T1000 (cell line): ENCODE measurements around the gene TARDBP.
A peak's percentile ranks its signal among the peaks of the same experiment; 100 is the strongest.
"Not testable (repeated sequence)": the region's sequence is repeated elsewhere in the genome, so short reads cannot be mapped to it uniquely, and the experiment has no call there.

ENCODE experiments used
- DNase-seq: peaks from one replicate; lab custom pipeline; 2025; ENCODE audit warnings: mixed read lengths; lab: John Stamatoyannopoulos, UW

TARDBP gene

DNA sequence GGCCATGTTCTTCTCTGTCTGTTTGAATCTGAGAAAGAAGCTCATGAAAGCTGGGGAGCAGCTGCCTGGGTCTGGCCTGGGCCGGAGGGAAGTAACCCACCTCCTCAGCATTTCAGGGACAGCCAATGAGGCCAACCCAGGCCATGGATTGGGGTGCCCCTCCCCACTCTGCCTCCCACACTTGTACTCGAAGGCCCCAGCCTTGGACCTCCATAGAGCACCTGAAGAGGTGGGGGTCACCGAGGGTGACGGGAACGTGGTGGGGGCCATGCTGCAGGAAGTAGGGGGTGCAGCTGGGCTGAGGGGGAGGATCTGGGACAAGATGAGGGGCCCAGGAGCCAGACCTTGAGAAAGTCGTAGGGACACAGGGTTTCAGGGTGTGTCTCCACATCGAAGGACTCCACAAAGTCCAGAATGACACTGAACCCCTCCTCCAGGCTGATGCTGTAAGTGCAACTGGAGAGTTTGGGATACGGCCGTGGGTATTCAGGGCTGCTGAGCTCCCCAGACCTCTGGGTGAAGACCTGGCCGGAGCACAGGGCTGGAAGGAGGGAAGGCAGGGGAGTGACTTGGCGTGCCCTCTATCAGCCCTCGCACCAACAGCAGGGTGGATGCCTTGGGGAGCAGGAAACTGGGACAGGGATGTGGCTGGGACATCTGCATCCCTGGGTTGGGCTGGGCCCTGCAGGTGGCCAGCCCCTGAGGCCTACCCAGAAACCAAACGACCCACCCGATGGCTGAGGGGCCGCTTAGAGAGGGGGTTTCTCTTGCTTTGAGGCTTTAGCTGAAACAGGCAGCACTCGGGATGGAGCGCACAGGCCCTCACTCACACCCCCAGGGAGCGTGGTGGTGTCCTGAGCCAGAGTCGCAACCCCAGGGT lies 30.8 kb downstream of the TARDBP start:
- no peak for DNase-seq

DNA sequence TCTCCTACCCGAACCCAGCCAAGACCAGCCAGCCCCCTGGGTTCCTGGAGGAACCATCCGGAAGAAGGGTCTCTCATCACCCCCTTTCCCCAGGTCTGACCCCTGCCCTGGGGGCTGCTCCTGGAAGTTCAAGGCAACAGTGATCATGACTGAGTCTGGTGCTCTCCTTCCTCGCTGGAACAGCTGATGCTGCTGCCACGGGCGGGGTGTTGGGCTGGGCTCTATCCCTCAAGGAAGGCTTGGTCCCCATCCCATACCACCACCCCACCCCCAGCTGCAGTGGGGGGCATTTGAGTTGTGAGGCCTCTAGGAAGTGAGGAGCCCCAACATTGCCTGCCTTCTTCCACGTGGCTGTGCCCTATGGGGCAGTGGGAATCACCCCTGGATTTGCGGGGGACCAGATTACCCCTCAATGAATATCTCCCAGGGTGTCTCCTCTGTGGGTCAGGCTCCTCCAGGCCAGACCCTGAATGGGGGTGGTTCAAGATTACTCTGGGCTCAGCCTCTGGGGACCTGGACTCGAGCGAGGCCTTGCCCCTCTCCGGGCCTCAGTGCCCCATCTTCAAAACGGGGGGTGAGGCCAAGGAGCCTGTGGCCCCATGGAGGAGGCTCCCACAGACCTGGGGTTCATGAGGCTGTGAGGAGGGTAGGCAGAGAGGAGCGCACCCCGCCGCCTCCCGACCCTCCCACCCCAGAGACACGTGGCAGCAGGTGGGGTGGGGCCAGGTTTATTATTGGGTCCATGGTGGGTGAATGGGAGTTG lies 31.8 kb downstream of the TARDBP start:
- DNase-seq: no peak

DNA sequence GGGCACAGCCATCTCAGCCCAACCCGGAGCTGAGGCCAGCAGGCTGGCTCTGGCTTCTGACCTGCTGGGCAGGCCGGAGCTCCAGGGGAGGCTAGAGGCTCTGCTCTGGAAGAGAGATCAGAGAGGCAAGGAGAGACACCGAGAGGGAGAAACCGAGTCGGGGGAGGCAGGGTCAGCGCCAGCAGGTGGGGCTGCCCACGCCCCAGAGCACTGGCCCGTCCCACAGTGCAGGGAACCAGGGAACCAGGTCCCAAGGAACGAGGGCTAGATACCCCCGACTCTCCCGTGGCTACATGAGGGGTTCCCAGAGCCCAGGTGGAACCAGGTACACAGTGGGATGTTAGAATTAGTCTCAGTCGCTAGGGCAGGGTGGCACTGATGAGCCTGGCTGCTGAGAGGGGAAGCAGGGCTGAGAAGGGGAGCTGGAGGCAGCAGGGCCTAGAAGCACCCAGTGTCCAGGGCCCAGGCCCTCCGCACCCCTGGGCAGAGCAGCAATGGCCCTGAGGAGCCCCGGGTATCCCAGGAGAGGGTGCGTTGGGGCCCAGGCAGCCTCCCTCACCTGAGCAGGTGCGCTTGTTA lies 32.5 kb downstream of the TARDBP start:
- no peak for DNase-seq

DNA sequence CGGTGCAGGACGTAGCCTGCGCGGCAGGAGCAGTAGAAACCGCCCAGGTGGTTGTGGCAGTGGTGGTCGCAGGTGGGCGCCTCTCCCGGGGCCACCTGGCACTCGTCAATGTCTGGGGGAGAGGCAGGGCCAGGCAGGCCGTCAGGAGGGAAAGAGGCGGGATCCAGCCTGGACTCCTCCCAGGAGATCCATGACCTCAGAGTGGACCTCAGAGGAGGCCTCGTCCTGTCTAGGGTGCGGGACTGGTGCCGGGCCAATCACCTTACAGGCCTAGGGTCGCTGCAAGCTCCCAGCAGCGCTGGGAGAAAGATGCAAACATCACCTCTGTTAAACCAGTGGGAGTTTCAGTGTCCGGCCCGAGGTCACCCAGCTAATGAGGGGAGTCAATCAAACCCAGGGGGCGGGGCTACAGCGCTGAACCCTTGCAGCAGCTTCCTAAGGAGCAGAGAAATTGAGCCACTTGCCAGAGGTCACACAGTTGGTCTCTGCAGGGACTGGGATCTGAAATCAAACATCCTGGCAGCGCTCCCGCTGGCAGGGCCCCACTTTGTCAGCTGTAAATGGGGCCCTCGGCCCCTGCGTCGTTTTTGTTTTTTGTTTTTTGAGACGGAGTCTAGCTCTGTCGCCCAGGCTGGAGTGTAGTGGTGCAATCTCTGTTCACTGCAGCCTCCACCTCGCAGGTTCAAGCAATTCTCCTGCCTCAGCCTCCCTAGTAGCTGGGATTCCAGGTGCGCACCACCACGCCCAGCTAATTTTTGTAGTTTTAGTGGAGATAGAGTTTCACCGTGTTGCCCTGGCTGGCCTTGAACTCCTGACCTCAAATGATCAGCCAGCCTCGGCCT lies 33.2 kb downstream of the TARDBP start:
- no peak for DNase-seq

DNA sequence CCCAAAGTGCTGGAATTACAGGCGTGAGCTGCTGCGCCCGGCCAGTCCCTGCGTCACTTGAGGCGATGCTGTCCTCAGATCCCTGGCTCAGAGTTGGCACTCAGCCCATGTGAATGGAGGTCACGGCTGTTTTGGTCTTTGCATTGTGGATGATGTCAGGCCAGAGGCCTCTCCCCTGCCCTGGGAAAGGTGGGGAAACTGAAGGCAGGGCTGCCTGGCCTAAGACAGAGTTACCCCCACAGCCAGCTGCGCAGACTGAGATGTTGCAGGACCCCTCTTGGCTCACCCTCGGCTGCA lies 33.8 kb downstream of the TARDBP start:
- DNase-seq: no peak

DNA sequence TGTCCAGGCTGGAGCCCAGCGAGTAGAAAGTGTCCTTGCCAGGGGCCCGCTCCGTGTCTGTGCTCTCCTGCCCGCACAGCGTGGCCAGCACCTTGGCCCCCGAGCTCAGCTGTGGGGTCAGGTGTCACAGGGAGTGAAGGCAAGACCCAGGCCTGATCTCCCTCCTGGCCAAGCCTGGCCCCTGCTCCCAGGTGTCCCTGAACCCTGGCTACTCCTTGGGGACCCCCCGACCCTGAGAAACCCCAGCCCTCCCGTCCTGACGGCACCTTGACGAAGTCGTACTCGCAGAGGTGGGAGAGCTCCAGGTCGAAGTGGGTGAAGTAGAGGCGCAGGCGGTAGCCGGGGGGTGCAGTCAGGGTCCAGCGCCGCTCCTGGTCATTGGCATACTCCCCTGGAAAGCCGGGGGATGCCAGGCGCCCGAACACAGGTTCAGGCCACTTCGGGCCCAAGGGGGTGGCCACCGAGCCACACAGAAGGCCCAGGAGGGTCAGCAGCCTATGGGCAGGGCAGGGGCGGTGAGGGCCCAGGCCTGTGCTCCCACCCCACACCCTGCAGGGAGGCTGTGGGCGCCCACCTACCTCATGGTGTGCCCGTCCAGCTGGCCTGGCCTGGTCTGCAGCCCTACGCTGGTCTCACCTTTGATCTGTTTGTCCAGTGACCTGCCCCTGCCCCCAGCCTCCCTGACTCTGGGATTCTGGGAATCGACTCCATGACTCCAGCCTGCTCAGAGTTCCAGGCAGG lies 34.3 kb downstream of the TARDBP start, which contains the start of gene MASP2:
MASP2 (minus strand) TSS at position 615 of the 741 bp plus-strand sequence; CDS start at position 583, 32 bp downstream.
- no peak for DNase-seq

DNA sequence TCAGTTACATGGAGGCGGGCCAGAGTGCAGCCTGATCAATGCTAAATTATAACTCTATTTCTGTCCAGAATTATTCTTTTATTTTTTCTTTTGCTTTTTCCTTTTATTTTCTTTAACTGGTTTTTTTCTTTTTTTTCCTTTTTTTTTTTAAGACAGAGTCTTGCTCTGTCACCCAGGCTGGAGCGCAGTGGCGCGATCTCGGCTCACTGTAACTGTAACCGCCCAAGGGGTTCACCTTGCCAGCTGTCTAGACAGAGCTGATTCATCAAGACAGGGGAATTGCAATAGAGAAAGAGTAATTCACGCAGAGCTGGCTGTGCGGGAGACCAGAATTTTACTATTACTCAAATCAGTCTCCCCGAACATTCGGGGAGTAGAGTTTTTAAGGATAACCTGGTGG lies 38.7 kb downstream of the TARDBP start:
- not testable (repeated sequence) for DNase-seq

DNA sequence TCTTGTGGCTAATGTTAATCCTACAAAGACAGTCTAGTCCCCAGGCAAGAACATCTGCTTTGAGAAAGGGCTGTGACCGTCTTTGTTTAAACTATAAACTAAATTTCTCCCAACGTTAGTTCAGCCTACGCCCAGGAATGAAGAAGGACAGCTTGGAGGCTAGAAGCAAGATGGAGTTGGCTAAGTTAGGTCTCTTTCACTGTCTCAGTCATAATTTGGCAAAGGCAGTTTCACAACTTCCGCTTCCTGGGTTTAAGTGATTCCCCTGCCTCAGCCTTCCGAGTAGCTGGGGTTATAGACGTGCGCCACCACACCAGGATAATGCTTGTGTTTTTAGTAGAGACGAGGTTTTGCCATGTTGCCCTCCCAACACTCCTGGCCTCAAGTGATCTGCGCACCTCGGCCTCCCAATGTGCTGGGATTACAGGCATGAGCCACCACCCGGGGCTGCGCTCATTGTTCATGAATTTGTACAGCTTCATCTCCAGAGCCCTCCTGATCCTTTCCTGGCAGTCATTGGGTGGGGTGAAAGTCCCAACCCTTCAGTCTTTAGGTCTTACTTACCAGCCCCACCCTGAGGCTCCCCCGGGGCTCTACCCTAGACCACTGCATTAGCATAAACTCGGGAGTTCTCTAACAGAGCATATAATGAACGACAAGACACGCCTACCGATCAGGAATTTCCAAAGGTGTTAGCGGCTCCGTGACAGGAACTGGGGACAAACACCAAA lies 39.5 kb downstream of the TARDBP start:
- DNase-seq: no peak

DNA sequence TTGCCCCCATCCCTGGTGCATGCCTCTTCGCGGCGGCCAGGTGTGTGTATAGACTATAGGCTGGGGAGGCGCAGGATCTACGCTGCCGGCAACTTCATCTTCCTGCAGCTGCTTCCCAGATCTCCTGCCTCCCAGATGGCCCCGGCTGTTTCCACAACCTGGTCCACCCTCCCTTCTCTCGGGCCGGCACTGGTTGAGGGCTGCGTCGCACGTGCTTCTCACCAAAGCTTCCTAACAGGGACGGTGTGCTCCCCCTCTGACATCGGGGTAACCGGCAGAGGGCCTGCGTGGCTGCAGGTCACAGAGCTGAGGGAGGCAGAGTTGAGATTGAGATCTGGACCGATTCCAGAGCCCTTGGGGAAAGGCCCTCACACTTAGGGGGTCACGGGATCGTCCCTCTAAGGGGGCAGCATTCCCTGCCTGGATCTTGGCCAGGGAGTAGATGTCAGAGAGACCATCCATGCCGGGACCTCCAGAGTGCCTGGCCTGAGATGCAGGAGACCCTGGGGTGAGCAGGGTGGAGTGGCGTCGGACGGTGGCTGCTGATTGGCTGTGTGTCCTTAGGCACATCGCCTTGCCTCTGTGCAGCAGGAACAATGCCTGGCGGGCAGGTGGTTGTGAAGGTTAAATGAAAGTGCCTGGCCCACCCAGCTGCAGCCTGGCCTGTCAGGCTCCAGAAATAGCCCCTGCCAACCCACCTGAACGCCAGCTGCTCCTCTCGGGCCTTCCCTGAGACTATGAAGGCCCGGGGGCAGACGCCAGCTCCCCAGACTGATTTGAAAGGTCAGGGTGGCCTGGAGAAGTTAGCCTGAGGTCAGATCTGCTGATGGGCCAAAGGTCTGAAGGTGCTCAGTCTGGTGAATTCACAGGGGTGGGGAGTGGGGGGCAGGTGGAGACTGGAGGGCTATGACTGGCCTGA lies 40.6 kb downstream of the TARDBP start:
- no peak for DNase-seq

DNA sequence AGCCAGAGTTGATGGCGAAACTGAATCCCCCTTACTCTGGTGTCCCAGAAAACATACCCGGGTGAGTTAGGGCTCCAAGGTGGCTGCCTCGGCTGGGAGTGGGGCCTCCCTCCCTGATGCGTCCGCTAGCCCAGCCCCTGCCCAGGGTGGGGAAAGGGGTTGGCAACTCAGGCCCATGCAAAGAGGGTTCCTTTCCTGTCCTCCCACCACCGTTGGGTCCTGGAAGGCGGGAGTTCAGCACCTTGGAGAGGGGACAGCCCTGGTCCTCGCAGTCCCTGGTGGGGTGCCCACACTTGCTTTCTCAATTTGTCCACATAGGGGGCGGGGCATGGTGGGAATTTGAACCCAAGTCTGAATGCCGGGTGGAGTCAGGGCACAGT lies 41.3 kb downstream of the TARDBP start:
- no peak for DNase-seq

DNA sequence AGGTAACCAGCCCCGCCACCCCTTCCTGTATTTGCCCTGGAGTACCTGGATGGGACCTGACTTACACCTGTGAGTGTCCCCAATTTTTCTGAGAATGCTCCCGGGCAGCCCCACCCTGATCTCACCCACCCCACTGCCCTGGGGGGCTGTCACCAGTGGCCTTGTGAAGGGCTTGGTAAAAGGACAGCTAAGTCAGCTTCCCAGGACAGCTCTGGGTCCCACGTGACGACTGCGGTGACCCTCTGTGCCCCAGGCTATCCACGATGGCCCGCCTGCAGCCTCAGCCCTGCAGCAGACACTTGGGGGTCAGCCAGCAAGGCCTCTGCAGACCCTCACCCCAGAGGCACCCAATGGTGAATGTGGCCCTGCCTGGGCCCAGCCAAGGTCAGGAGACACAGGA lies 41.7 kb downstream of the TARDBP start:
- DNase-seq: no peak

DNA sequence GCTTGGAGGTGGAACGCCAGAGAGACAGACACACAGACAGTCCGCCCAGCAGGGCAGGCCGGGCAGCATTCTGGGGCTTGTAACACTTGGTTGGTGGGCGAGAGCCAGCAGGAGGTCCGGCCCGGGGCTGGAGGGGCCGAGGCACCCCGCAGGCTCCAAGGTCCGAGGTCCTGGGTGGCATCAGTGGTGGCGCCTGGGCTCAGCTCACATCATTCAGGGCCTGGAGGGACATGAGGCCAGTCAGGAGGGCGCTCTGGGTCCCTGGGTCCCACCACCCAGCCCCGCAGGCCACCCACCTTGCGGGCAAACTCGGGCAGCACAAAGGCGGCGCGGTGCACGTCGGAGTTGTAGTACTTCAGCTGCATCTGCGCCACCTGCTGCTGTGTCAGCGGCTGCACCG lies 42.2 kb downstream of the TARDBP start:
- no peak for DNase-seq

DNA sequence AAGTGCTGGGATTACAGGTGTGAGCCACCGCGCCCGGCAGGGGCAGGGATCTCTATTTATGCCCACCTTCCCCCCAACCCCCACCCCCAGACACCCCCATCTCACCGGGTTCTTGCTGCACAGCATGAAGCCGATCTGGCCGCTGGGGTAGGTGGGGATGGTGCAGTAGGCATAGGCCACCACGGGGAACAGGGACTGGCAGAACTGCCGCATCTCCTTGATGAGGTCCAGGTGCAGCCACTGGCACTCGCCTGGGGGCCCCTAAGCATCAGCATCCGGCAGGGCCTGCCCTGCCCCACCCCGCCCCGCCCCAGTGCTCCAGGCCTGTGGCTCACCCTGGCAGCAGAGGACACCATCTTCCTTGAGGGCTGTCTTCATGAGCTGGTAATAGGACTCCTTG lies 43.2 kb downstream of the TARDBP start:
- DNase-seq: no peak

DNA sequence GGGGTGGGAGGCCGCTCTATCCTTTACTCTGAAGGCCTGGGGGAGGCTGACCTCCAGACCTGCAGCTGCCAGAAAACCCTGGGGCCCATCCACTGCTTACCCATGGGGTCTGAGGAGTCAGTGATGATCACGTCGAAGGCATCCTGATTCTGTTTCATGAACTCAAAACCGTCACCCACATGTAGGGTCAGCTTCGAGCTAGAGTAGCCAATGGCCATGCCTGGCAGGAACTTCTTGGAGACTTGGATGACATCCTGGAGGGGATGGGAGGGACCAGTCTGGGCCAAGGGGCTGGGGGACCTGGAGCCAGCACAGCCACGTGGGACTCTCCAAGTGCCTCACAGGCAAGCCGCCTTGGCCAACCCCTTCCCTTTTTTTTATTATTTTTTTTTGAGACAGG lies 44.0 kb downstream of the TARDBP start:
- no peak for DNase-seq

DNA sequence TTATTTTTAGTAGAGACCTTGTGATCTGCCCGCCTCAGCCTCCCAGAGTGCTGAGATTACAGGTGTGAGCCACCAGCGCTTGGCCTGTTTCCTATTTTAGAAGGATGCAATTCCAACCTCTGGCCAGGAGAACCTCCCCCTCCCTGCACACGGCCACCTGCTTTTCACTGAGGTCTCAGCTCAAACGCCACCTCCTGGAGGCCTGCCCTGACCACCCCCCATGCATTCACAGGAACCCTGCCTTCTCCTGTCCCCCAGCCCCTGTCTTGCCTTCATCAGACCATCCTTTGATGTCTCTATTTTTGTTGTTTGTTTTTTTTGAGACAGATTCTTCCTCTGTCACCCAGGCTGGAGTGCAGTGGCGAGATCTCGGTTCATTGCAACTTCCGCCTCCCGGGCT lies 45.0 kb downstream of the TARDBP start:
- DNase-seq: no peak

DNA sequence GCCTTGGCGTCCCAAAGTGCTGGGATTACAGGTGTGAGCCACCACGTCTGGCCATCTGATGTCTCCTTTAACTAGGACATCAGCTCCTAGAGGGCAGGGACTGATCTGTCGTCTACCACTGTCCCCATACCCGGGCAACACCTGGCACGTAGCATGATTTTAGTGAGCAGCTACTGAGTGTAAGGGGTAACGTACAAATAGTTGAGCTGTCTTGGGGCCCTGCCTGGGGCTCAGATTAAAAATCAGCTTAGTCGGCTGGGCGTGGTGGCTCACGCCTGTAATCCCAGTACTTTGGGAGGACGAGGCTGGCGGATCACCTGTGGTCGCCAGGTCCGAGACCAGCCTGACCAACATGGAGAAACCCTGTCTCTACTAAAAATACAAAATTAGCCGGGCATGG lies 45.6 kb downstream of the TARDBP start:
- DNase-seq: no peak

DNA sequence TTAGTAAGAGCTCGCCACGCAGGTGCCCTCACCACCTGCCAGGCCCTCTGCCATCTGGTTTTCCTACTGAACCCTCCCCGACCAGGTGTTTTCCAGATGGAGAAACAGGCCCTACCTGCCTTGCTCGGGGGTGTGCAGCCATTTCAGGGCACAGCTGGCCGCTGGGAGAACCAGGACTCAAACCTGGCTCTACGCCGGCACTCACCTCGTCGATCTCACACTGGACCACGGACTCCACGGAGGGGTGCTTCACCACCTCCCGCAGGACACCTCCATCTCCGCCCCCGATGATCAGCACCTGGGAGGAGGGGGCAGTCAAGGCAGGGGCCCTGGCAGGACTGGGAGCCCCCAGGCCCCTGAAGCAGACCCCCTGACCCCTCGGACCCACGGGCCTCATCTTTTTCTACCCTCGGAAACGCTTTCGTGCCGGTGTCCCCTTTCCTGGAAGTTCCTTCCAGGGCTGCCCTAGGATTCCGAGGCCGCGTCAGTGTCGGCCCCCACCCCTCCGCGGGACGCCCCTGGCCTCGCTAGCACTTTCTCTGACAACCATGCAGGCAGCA lies 46.2 kb downstream of the TARDBP start:
- DNase-seq: no peak

DNA sequence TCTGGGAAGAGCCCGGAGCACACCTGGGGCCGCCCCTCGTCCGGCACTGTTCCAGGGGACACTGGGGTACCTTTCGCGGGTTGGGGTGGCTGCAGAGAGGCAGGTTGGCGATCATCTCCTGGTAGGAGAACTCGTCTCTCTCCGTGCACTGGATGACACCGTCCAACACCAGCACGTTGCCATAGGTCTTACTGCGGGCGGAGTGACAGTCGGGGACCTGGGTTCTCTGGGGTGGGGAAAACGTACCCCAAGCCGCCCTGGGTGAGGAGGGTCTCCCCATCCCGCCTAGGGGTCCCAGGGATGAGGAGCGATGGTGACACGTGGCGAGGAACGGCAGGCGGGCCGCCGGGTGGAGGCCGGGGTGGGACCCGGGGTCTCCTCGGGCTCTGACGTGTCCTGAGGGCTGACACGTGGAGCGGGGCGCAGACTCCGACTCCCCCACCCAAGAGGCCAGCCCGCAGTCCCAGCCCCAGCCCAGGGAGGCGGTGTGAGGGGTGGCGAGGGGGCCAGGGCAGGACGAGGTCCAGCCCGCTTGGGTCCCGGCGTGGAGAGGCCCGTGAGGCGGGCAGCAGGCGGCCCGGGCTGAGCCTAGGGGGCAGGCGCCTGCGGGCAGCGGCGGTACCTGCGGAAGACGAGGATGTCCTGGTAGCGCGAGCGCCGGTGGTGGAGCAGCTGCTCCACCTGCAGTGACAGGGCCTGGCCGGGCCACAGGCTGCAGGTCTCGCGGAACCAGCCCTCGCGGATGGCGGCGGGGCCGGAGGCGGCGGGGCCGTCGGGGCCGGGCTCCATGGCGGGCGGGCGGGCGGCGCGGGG lies 46.9 kb downstream of the TARDBP start:
- DNase-seq: peak; percentile 58
